SK-N-SH (cell line): ENCODE results near the gene TSPAN32. TPM values are rescaled to one million over a fixed set of nuclear protein-coding genes. Genes with fewer than 3 reads are reported as not detected.

Experiments used
- CTCF ChIA-PET: fragments of 300-600, 350-600 bp; formaldehyde crosslinking; extraction: SDS; loops from one replicate; lab custom pipeline; 2021; lab: Yijun Ruan, JAX
- POLR2A ChIA-PET: fragments of 350-600 bp; sonication (Branson Sonifier 250); formaldehyde crosslinking; extraction: SDS; loops from one replicate; lab custom pipeline; 2020; ENCODE audit warnings: antibody characterized with exemption, inconsistent platforms; lab: Yijun Ruan, JAX
- DNase-seq: peaks from one replicate; pipeline ENCODE4 v3.0.0; 2012
- H2AFZ ChIP-seq: fragments of 200-600 bp; sonication (generic); 2 replicates; pipeline ENCODE4 v1.8.1; 2016; ENCODE audit warnings: antibody characterized with exemption, mild to moderate bottlenecking, low read depth
- H3F3A ChIP-seq: fragments of 200-600 bp; sonication (generic); replicated peaks from 2 replicates; pipeline ENCODE3; 2016; ENCODE audit warnings: antibody characterized with exemption, mild to moderate bottlenecking; ENCODE audit not compliant: insufficient read depth
- H3K27ac ChIP-seq, 2 experiments: fragments of 200-500 bp in 1 of 2; fragments of 200-600 bp in 1 of 2; sonication (Bioruptor generic) in 1 of 2; sonication (generic), shearing (Covaris generic) in 1 of 2; 2 replicates each; pipeline versions ENCODE4 v1.5.1 to v1.6.1; 2014 to 2016; ENCODE audit warnings: low read depth in 2 of 2, inconsistent platforms in 1 of 2, low read length in 1 of 2, mild to moderate bottlenecking in 1 of 2, mixed read lengths in 1 of 2
- H3K27me3 ChIP-seq: fragments of 200-600 bp; sonication (generic), shearing (Covaris generic); 2 replicates; pipeline ENCODE4 v1.6.1; 2016; ENCODE audit warnings: mixed run types; ENCODE audit not compliant: insufficient read depth
- H3K36me3 ChIP-seq, 2 experiments: fragments of 200-500 bp in 1 of 2; fragments of 200-600 bp in 1 of 2; sonication (Bioruptor generic) in 1 of 2; sonication (generic) in 1 of 2; replicated peaks in 1 of 2; 2 replicates each; pipeline versions ENCODE3 to v1.5.1; 2014 to 2016; ENCODE audit warnings: low read length in 1 of 2, mild to moderate bottlenecking in 1 of 2; ENCODE audit not compliant: insufficient read depth in 2 of 2, control insufficient read depth in 1 of 2
- H3K4me1 ChIP-seq, 2 experiments: fragments of 200-500 bp in 1 of 2; fragments of 200-600 bp in 1 of 2; sonication (Bioruptor generic) in 1 of 2; sonication (generic), shearing (Covaris generic) in 1 of 2; 2 replicates each; pipeline versions ENCODE4 v1.5.1 to v1.6.1; 2014 to 2016; ENCODE audit warnings: low read depth in 1 of 2, low read length in 1 of 2, mixed run types in 1 of 2; ENCODE audit not compliant: insufficient read depth in 2 of 2, control insufficient read depth in 1 of 2
- H3K4me2 ChIP-seq: fragments of 200-600 bp; sonication (generic), shearing (Covaris generic); 2 replicates; pipeline ENCODE4 v1.6.1; 2017; ENCODE audit warnings: mixed run types
- H3K4me3 ChIP-seq, 2 experiments: fragments of 200-500 bp in 1 of 2; fragments of 200-600 bp in 1 of 2; sonication (Bioruptor generic) in 1 of 2; sonication (generic), shearing (Covaris generic) in 1 of 2; 2 replicates each; pipeline versions ENCODE4 v1.5.1 to v1.8.1; 2014 to 2016; ENCODE audit warnings: low read depth in 2 of 2, inconsistent platforms in 1 of 2, low read length in 1 of 2, mild to moderate bottlenecking in 1 of 2, mixed read lengths in 1 of 2, moderate library complexity in 1 of 2
- H3K79me2 ChIP-seq: fragments of 200-600 bp; sonication (generic); 2 replicates; pipeline ENCODE4 v1.8.1; 2017; ENCODE audit warnings: mild to moderate bottlenecking; ENCODE audit not compliant: insufficient read depth
- H3K9ac ChIP-seq: fragments of 200-600 bp; sonication (generic); 2 replicates; pipeline ENCODE4 v1.6.1; 2017; ENCODE audit warnings: mixed run types
- H3K9me2 ChIP-seq: fragments of 200-600 bp; sonication (generic); 2 replicates; pipeline ENCODE4 v1.6.1; 2017; ENCODE audit warnings: mixed run types
- H3K9me3 ChIP-seq: fragments of 200-600 bp; sonication (generic); 2 replicates; pipeline ENCODE4 v1.6.1; 2017; ENCODE audit warnings: mixed run types, mild to moderate bottlenecking, moderate library complexity
- H4K20me1 ChIP-seq: fragments of 200-600 bp; sonication (generic); 2 replicates; pipeline ENCODE4 v1.6.1; 2017; ENCODE audit warnings: mild to moderate bottlenecking, mixed run types; ENCODE audit not compliant: insufficient read depth
- CHD2 ChIP-seq: fragments of 150-350 bp; IDR thresholded peaks from 2 replicates; pipeline ENCODE4 v1.6.1; 2018; ENCODE audit warnings: low read length; ENCODE audit not compliant: partially characterized antibody
- EZH2phosphoT487 ChIP-seq: fragments of 200-600 bp; sonication (generic); IDR thresholded peaks from 2 replicates; pipeline ENCODE4 v1.6.1; 2017; ENCODE audit warnings: low read depth, mixed run types, mild to moderate bottlenecking, antibody characterized with exemption, moderate library complexity, borderline replicate concordance
- FOXJ3 ChIP-seq: sonication (generic); formaldehyde crosslinking; IDR thresholded peaks from 2 replicates; pipeline ENCODE4 v1.5.1; 2020; ENCODE audit warnings: mild to moderate bottlenecking, missing genetic modification reagents
- GABPA ChIP-seq: IDR thresholded peaks from 2 replicates; pipeline ENCODE4 v1.4.0; 2012; ENCODE audit warnings: low read depth, mild to moderate bottlenecking
- MEF2A ChIP-seq: IDR thresholded peaks from 2 replicates; pipeline ENCODE4 v1.4.0; 2012; ENCODE audit warnings: low read depth, borderline replicate concordance
- NFIC ChIP-seq: IDR thresholded peaks from 2 replicates; pipeline ENCODE4 v1.4.0; 2012; ENCODE audit warnings: borderline replicate concordance
- NRF1 ChIP-seq: IDR thresholded peaks from 2 replicates; pipeline ENCODE4 v1.6.1; 2012; ENCODE audit warnings: low read depth, mild to moderate bottlenecking, low read length
- REST ChIP-seq: IDR thresholded peaks from 2 replicates; pipeline ENCODE4 v1.6.1; 2012; ENCODE audit warnings: mild to moderate bottlenecking, low read depth, low read length, moderate library complexity
- RXRA ChIP-seq: IDR thresholded peaks from 2 replicates; pipeline ENCODE4 v1.4.0; 2012; ENCODE audit warnings: low read depth, mild to moderate bottlenecking, borderline replicate concordance
- SIN3A ChIP-seq: IDR thresholded peaks from 2 replicates; pipeline ENCODE4 v1.6.1; 2012; ENCODE audit warnings: low read depth, mild to moderate bottlenecking, low read length, moderate library complexity, borderline replicate concordance
- SMC3 ChIP-seq: IDR thresholded peaks from 2 replicates; pipeline ENCODE4 v1.6.1; 2012; ENCODE audit warnings: low read depth, low read length, improper control_type of control experiment
- WGBS: methylation state at CpG from one replicate; pipeline ENCODE4 v1.1.6; 2017; ENCODE audit warnings: low lambda C conversion rate; 5-methylcytosine and 5-hydroxymethylcytosine counted together
- polyA plus RNA-seq, 3 experiments: library from polyadenylated mRNA; depleted of rRNA; stranded (reverse); fragments of >200 nt; gene quantifications; 2 replicates each; pipeline ENCODE4 v1.2.3, GENCODE V29; 2012
- TF ChIP-seq, protein P1 (sequence below): fragments of 150-350 bp; IDR thresholded peaks from 2 replicates; pipeline ENCODE4 v1.6.1; 2016; ENCODE audit warnings: mild to moderate bottlenecking, low read depth, low read length
- TF ChIP-seq, protein P2 (sequence below): fragments of 150-350 bp; IDR thresholded peaks from 2 replicates; pipeline ENCODE4 v1.6.1; 2017; ENCODE audit warnings: antibody characterized with exemption, low read length, low read depth, borderline replicate concordance
- TF ChIP-seq, protein P3 (sequence below): fragments of 200-600 bp; sonication (generic); IDR thresholded peaks from 2 replicates; pipeline ENCODE4 v1.6.1; 2017; ENCODE audit warnings: antibody characterized with exemption, mild to moderate bottlenecking, moderate library complexity

TSPAN32 gene
- polyA plus RNA-seq, 1 of the 3 experiments (the other 2 are of a cell fraction), result 0.12 TPM

DNA sequence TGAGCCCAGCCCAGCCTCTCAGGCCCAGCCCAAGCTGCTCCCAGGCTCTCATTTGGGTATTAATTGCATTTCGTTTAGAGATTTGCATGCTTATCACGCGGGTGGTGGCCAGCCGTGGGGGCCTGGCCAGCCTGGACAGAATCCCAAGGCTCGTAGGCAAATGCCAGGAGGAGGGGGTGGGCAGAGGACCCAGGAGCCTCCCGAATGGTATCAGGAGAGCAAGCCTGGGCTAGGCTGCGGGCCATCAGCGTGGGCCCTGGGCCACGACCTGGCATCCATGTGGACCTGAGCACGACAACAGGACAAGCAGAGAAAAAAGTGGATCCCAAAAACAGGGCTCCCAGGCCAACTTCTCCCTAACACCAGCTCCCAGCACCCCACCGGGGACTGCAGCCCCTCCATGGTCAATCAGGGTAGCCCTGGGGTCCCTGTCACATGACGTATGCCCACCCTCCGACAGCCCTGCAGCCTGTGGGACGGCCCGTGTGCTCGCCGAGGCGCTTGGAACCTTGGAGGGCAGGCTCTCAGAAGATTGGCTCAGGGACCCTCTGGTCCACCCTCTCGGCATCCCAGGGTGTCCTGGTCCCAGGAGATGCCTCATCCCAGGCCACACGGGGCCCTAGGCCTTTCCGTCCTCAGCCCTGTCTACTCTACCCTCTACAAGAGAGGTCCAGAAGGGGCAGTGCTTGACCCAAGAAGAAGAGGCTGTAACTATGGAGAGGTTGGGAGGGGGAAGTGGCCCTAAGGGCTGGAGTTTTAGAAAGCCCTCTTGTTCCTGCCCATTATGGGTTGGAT is 40.2 kb upstream of the TSPAN32 start:
- TF ChIP-seq FOXJ3 (CRISPR knock-in tag) (no peak), GABPA (no peak), RXRA (no peak), SMC3 (no peak), CHD2 (no peak), SIN3A (no peak), EZH2phosphoT487 (no peak), REST (no peak), MEF2A (no peak), NRF1 (no peak), NFIC (no peak)
- TF ChIP-seq, protein P1, sequence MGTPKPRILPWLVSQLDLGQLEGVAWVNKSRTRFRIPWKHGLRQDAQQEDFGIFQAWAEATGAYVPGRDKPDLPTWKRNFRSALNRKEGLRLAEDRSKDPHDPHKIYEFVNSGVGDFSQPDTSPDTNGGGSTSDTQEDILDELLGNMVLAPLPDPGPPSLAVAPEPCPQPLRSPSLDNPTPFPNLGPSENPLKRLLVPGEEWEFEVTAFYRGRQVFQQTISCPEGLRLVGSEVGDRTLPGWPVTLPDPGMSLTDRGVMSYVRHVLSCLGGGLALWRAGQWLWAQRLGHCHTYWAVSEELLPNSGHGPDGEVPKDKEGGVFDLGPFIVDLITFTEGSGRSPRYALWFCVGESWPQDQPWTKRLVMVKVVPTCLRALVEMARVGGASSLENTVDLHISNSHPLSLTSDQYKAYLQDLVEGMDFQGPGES, result no peak
- TF ChIP-seq, protein P2, sequence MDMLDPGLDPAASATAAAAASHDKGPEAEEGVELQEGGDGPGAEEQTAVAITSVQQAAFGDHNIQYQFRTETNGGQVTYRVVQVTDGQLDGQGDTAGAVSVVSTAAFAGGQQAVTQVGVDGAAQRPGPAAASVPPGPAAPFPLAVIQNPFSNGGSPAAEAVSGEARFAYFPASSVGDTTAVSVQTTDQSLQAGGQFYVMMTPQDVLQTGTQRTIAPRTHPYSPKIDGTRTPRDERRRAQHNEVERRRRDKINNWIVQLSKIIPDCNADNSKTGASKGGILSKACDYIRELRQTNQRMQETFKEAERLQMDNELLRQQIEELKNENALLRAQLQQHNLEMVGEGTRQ, result no peak
- TF ChIP-seq, protein P3, sequence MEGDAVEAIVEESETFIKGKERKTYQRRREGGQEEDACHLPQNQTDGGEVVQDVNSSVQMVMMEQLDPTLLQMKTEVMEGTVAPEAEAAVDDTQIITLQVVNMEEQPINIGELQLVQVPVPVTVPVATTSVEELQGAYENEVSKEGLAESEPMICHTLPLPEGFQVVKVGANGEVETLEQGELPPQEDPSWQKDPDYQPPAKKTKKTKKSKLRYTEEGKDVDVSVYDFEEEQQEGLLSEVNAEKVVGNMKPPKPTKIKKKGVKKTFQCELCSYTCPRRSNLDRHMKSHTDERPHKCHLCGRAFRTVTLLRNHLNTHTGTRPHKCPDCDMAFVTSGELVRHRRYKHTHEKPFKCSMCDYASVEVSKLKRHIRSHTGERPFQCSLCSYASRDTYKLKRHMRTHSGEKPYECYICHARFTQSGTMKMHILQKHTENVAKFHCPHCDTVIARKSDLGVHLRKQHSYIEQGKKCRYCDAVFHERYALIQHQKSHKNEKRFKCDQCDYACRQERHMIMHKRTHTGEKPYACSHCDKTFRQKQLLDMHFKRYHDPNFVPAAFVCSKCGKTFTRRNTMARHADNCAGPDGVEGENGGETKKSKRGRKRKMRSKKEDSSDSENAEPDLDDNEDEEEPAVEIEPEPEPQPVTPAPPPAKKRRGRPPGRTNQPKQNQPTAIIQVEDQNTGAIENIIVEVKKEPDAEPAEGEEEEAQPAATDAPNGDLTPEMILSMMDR, result no peak
- Histone ChIP-seq H3K4me1 (no peaks in the 10 kb centered on the region), H3K27ac (no peak overlapping the region), H3F3A (no peaks in the 10 kb centered on the region), H3K4me3 (no peak overlapping the region), H3K9me3 (no peaks in the 10 kb centered on the region), H3K4me2 (no peak overlapping the region), H4K20me1 (no peaks in the 10 kb centered on the region), H2AFZ (no peak overlapping the region), H3K9ac (no peak overlapping the region), H3K36me3 (no peaks in the 10 kb centered on the region), H3K9me2 (no peaks in the 10 kb centered on the region), H3K79me2 (no peaks in the 10 kb centered on the region), H3K27me3 (no peaks in the 10 kb centered on the region)
- no peak for DNase-seq
- 55% methylated on average over 9 of the region's 21 CpGs for WGBS
- ChIA-PET POLR2A (no interaction called here), CTCF (interaction anchor here (1.1 to 2.0 kb wide), 2 partner anchors 64 to 110 kb away, joined by 3 to 4 read pairs; no protein-coding TSS in a partner anchor)
